SK-N-SH treated with all-trans-retinoic acid at 6 μM for 48 hours (cell line): Measurements from ENCODE around the gene PPP2R1A.

ENCODE experiments used
- ATAC-seq: fragments of 200-7000 bp; cut with Tn5 transposase; 3 replicates; pipeline ENCODE4 v1.9.1; 2020; ENCODE audit warnings: mild to moderate bottlenecking, moderate library complexity
- ARNTL ChIP-seq: fragments of 450-650 bp; formaldehyde crosslinking; IDR thresholded peaks from 2 replicates; pipeline ENCODE4 v1.5.0; 2020; ENCODE audit warnings: low read depth, mild to moderate bottlenecking, moderate library complexity, borderline replicate concordance
- BACH2 ChIP-seq: fragments of 250-450 bp; sonication (Bioruptor Pico); IDR thresholded peaks from 2 replicates; pipeline ENCODE4 v1.9.0; 2021; ENCODE audit warnings: mild to moderate bottlenecking, borderline replicate concordance
- CSDC2 ChIP-seq: fragments of 250-450 bp; sonication (Bioruptor Pico); IDR thresholded peaks from 2 replicates; pipeline ENCODE4 v1.5.0; 2020; ENCODE audit warnings: mild to moderate bottlenecking, moderate library complexity
- ESRRG ChIP-seq: fragments of 250-450 bp; sonication (Bioruptor Pico); IDR thresholded peaks from 2 replicates; pipeline ENCODE4 v1.6.1; 2021; ENCODE audit warnings: mild to moderate bottlenecking
- GLIS3 ChIP-seq: fragments of 250-450 bp; sonication (Bioruptor Pico); IDR thresholded peaks from 2 replicates; pipeline ENCODE4 v1.5.0; 2020; ENCODE audit warnings: mild to moderate bottlenecking, moderate library complexity
- ISL1 ChIP-seq: fragments of 250-450 bp; sonication (Bioruptor Pico); IDR thresholded peaks from 2 replicates; pipeline ENCODE4 v2.1.2; 2022; ENCODE audit warnings: mild to moderate bottlenecking, moderate library complexity
- OSR1 ChIP-seq: fragments of 250-450 bp; sonication (Bioruptor Pico); IDR thresholded peaks from 2 replicates; pipeline ENCODE4 v1.8.0; 2022; ENCODE audit warnings: moderate library complexity, mild to moderate bottlenecking, inconsistent platforms
- PPARA ChIP-seq: fragments of 250-450 bp; sonication (Bioruptor Pico); IDR thresholded peaks from 2 replicates; pipeline ENCODE4 v1.5.0; 2020; ENCODE audit warnings: mild to moderate bottlenecking, borderline replicate concordance
- RARB ChIP-seq: fragments of 250-450 bp; sonication (Bioruptor Pico); IDR thresholded peaks from 2 replicates; pipeline ENCODE4 v1.8.0; 2021; ENCODE audit warnings: mild to moderate bottlenecking, moderate library complexity
- SNAI2 ChIP-seq: fragments of 250-450 bp; sonication (Bioruptor Pico); IDR thresholded peaks from 2 replicates; pipeline ENCODE4 v1.5.0; 2020; ENCODE audit warnings: mild to moderate bottlenecking, moderate library complexity
- TOX ChIP-seq: fragments of 250-450 bp; sonication (Bioruptor Pico); IDR thresholded peaks from 2 replicates; pipeline ENCODE4 v1.8.0; 2021; ENCODE audit warnings: mild to moderate bottlenecking, moderate library complexity, borderline replicate concordance
- ZC3H10 ChIP-seq: fragments of 250-450 bp; sonication (Bioruptor Pico); IDR thresholded peaks from 2 replicates; pipeline ENCODE4 v1.5.1; 2021; ENCODE audit warnings: mild to moderate bottlenecking, moderate library complexity
- ZFP3 ChIP-seq: fragments of 250-450 bp; sonication (Bioruptor Pico); IDR thresholded peaks from 2 replicates; pipeline ENCODE4 v1.5.0; 2020; ENCODE audit warnings: mild to moderate bottlenecking, moderate library complexity
- ZFP30 ChIP-seq: fragments of 450-650 bp; formaldehyde crosslinking; IDR thresholded peaks from 2 replicates; pipeline ENCODE4 v1.5.0; 2022; ENCODE audit warnings: mild to moderate bottlenecking, moderate library complexity
- ZNF565 ChIP-seq: fragments of 450-650 bp; formaldehyde crosslinking; conservative IDR thresholded peaks from 2 replicates; pipeline ENCODE4 v1.5.0; 2020; ENCODE audit warnings: low read depth, mild to moderate bottlenecking, moderate library complexity
- ZNF70 ChIP-seq: fragments of 450-650 bp; formaldehyde crosslinking; IDR thresholded peaks from 2 replicates; pipeline ENCODE4 v1.5.0; 2020; ENCODE audit warnings: mild to moderate bottlenecking, moderate library complexity
- TF ChIP-seq, protein P1 (sequence below): fragments of 250-450 bp; sonication (Bioruptor Pico); IDR thresholded peaks from 2 replicates; pipeline ENCODE4 v1.5.0; 2020; ENCODE audit warnings: mild to moderate bottlenecking, moderate library complexity
- TF ChIP-seq, protein P2 (sequence below): fragments of 250-450 bp; sonication (Bioruptor Pico); IDR thresholded peaks from 2 replicates; pipeline ENCODE4 v1.8.0; 2021; ENCODE audit warnings: low read depth, mild to moderate bottlenecking, moderate library complexity, borderline replicate concordance
- TF ChIP-seq, protein P3 (sequence below): fragments of 250-450 bp; sonication (Bioruptor Pico); IDR thresholded peaks from 2 replicates; pipeline ENCODE4 v1.5.1; 2020; ENCODE audit warnings: low read depth, mild to moderate bottlenecking, moderate library complexity
- TF ChIP-seq, protein P4 (sequence below): fragments of 250-450 bp; sonication (Bioruptor Pico); IDR thresholded peaks from 2 replicates; pipeline ENCODE4 v1.8.0; 2020; ENCODE audit warnings: mild to moderate bottlenecking, moderate library complexity, borderline replicate concordance
- TF ChIP-seq, protein P5 (sequence below): fragments of 250-450 bp; sonication (Bioruptor Pico); IDR thresholded peaks from 2 replicates; pipeline ENCODE4 v1.5.1; 2021; ENCODE audit warnings: mild to moderate bottlenecking, moderate library complexity

Gene PPP2R1A

DNA sequence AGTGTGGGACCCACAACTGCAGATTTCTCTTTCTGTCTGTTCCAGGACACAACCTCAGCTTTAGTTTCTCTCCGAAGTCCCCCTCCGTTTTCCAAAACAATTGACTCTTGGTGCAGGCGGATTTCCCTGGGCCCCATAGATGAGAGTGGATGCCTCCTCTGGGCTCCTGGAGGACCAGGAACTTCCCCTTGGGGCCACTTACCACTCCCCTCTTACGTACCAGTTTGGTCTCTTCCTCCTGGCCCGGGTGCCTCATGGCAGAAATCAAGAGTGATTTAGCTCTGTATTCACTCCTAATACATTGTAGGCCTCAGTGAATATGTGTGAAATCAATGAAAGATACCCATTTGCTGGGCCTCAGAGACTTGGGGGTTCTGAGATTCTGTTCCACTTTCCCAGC is 34.4 kb downstream of the PPP2R1A start (continued):
- TF ChIP-seq, protein P1, sequence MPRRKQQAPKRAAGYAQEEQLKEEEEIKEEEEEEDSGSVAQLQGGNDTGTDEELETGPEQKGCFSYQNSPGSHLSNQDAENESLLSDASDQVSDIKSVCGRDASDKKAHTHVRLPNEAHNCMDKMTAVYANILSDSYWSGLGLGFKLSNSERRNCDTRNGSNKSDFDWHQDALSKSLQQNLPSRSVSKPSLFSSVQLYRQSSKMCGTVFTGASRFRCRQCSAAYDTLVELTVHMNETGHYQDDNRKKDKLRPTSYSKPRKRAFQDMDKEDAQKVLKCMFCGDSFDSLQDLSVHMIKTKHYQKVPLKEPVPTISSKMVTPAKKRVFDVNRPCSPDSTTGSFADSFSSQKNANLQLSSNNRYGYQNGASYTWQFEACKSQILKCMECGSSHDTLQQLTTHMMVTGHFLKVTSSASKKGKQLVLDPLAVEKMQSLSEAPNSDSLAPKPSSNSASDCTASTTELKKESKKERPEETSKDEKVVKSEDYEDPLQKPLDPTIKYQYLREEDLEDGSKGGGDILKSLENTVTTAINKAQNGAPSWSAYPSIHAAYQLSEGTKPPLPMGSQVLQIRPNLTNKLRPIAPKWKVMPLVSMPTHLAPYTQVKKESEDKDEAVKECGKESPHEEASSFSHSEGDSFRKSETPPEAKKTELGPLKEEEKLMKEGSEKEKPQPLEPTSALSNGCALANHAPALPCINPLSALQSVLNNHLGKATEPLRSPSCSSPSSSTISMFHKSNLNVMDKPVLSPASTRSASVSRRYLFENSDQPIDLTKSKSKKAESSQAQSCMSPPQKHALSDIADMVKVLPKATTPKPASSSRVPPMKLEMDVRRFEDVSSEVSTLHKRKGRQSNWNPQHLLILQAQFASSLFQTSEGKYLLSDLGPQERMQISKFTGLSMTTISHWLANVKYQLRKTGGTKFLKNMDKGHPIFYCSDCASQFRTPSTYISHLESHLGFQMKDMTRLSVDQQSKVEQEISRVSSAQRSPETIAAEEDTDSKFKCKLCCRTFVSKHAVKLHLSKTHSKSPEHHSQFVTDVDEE (CRISPR knock-in tag), result no peak
- TF ChIP-seq PPARA (CRISPR knock-in tag) (no peak), ESRRG (CRISPR knock-in tag) (no peak), OSR1 (CRISPR knock-in tag) (no peak), SNAI2 (CRISPR knock-in tag) (no peak)
- TF ChIP-seq, protein P2, sequence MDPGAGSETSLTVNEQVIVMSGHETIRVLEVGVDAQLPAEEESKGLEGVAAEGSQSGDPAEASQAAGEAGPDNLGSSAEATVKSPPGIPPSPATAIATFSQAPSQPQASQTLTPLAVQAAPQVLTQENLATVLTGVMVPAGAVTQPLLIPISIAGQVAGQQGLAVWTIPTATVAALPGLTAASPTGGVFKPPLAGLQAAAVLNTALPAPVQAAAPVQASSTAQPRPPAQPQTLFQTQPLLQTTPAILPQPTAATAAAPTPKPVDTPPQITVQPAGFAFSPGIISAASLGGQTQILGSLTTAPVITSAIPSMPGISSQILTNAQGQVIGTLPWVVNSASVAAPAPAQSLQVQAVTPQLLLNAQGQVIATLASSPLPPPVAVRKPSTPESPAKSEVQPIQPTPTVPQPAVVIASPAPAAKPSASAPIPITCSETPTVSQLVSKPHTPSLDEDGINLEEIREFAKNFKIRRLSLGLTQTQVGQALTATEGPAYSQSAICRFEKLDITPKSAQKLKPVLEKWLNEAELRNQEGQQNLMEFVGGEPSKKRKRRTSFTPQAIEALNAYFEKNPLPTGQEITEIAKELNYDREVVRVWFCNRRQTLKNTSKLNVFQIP, result no peak

DNA sequence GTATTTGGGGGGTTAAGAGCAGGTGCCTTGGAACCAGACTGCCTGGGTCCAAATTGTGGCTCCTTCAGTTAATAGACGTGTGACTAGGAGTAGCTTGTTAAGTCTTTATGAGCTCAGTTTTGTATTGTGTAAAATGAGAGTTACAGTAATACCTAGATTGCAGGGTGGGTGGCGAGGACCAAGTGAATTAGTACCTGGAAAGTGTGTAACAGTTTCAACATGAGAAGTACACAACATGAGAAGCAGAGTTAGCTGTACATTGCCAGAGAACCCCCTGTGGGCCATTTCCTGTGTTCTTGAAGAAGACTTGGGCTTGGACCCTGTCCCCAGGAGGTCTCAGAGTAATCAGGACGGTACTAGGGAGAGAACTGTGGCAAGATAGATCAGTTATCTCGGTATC is 36.8 kb downstream of the PPP2R1A start:
- ATAC-seq, result no peak
- TF ChIP-seq OSR1 (CRISPR knock-in tag) (no peak), BACH2 (CRISPR knock-in tag) (no peak), ISL1 (no peak), ZFP30 (CRISPR knock-in tag) (no peak), ZNF565 (CRISPR knock-in tag) (no peak), ARNTL (no peak), RARB (CRISPR knock-in tag) (no peak), ZC3H10 (no peak), ZNF70 (CRISPR knock-in tag) (no peak)
- TF ChIP-seq, protein P3, sequence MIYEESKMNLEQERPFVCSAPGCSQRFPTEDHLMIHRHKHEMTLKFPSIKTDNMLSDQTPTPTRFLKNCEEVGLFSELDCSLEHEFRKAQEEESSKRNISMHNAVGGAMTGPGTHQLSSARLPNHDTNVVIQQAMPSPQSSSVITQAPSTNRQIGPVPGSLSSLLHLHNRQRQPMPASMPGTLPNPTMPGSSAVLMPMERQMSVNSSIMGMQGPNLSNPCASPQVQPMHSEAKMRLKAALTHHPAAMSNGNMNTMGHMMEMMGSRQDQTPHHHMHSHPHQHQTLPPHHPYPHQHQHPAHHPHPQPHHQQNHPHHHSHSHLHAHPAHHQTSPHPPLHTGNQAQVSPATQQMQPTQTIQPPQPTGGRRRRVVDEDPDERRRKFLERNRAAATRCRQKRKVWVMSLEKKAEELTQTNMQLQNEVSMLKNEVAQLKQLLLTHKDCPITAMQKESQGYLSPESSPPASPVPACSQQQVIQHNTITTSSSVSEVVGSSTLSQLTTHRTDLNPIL (CRISPR knock-in tag), result no peak
- TF ChIP-seq, protein P4, sequence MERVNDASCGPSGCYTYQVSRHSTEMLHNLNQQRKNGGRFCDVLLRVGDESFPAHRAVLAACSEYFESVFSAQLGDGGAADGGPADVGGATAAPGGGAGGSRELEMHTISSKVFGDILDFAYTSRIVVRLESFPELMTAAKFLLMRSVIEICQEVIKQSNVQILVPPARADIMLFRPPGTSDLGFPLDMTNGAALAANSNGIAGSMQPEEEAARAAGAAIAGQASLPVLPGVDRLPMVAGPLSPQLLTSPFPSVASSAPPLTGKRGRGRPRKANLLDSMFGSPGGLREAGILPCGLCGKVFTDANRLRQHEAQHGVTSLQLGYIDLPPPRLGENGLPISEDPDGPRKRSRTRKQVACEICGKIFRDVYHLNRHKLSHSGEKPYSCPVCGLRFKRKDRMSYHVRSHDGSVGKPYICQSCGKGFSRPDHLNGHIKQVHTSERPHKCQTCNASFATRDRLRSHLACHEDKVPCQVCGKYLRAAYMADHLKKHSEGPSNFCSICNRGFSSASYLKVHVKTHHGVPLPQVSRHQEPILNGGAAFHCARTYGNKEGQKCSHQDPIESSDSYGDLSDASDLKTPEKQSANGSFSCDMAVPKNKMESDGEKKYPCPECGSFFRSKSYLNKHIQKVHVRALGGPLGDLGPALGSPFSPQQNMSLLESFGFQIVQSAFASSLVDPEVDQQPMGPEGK (CRISPR knock-in tag), result no peak
- TF ChIP-seq, protein P5, sequence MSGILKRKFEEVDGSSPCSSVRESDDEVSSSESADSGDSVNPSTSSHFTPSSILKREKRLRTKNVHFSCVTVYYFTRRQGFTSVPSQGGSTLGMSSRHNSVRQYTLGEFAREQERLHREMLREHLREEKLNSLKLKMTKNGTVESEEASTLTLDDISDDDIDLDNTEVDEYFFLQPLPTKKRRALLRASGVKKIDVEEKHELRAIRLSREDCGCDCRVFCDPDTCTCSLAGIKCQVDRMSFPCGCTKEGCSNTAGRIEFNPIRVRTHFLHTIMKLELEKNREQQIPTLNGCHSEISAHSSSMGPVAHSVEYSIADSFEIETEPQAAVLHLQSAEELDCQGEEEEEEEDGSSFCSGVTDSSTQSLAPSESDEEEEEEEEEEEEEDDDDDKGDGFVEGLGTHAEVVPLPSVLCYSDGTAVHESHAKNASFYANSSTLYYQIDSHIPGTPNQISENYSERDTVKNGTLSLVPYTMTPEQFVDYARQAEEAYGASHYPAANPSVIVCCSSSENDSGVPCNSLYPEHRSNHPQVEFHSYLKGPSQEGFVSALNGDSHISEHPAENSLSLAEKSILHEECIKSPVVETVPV (CRISPR knock-in tag), result no peak
- TF ChIP-seq, all 23 proteins: peak for 0

DNA sequence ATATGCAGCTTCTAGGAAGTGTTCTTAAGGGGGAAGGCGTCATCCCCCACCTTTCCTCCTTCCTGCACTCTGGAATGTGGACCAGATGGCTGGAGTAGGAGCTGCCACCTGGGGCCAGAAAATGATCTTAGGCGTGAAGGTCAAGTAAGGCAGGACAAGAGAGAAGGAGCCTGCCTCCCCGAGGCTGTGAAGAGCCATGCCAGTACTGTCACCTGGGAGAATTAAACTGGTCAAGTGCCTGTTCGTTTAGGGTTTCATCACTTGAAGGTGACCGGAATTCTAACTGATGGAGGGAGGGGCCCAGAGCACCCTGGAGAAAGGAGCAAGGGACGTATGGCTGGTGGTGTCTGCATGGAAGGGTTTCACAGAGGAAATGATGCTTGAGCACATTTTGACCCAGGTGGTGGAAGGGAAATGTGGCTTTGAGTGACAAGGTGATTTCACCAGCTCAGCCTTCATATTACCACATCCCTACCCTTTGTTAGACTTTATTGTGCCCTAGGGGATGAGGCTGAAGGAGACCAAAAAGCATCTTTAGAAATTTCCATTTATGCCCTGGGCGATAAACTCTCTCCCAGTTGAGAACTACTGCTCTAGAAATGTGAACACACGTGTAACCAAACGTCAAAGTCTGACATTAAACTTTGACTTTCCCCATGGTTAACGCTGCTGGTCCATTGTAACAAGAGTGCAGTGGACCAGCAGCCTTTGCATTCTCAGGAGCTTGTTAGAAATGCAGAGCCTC is 37.5 kb downstream of the PPP2R1A start:
- TF ChIP-seq CSDC2 (CRISPR knock-in tag) (no peak), OSR1 (CRISPR knock-in tag) (no peak), ZC3H10 (no peak), RARB (CRISPR knock-in tag) (no peak), PPARA (CRISPR knock-in tag) (no peak), ARNTL (no peak), ESRRG (CRISPR knock-in tag) (no peak), ZFP30 (CRISPR knock-in tag) (no peak), ZNF565 (CRISPR knock-in tag) (no peak), ZNF70 (CRISPR knock-in tag) (no peak), ZFP3 (CRISPR knock-in tag) (no peak), GLIS3 (no peak), TOX (no peak)
- TF ChIP-seq, protein P2, result no peak
- no peak for ATAC-seq
